Liver (tissue), 9 donors: ENCODE measurements around the gene ITLN2. TPM values are rescaled to one million over a fixed set of nuclear protein-coding genes. Genes with fewer than 3 reads are reported as not detected.
"Not testable (repeated sequence)": the region's sequence is repeated elsewhere in the genome, so short reads cannot be mapped to it uniquely, and the experiment has no call there.

ENCODE experiments used
- DNase-seq: peaks from one replicate; pipeline ENCODE4 v3.0.0-alpha.2; 2017; ENCODE audit warnings: low spot score
- H3K27ac ChIP-seq, 2 donors: one replicate each; pipeline ENCODE4 v1.7.0; 2013; ENCODE audit warnings: inconsistent platforms in 2 of 2, low read length in 2 of 2, control low read depth in 1 of 2, low read depth in 1 of 2, mild to moderate bottlenecking in 1 of 2
- H3K27me3 ChIP-seq, 4 donors: one replicate each; pipeline versions ENCODE4 v1.6.1 to v1.7.0; 2013; ENCODE audit warnings: low read length in 3 of 4, inconsistent platforms in 1 of 4, mild to moderate bottlenecking in 1 of 4, moderate library complexity in 1 of 4; ENCODE audit not compliant: control insufficient read depth in 4 of 4, insufficient read depth in 4 of 4
- H3K36me3 ChIP-seq, 4 donors: one replicate each; pipeline versions ENCODE4 v1.6.1 to v1.7.0; 2013; ENCODE audit warnings: low read length in 3 of 4, mild to moderate bottlenecking in 3 of 4, low read depth in 1 of 4, moderate library complexity in 1 of 4; ENCODE audit not compliant: control insufficient read depth in 4 of 4, insufficient read depth in 3 of 4
- H3K4me1 ChIP-seq, 4 donors: one replicate each; pipeline versions ENCODE4 v1.6.1 to v1.7.0; 2013; ENCODE audit warnings: low read length in 3 of 4, mild to moderate bottlenecking in 3 of 4, moderate library complexity in 1 of 4; ENCODE audit not compliant: control insufficient read depth in 4 of 4, insufficient read depth in 4 of 4
- H3K4me3 ChIP-seq, 3 donors: one replicate each; pipeline versions ENCODE4 v1.6.1 to v1.7.0; 2013; ENCODE audit warnings: low read length in 3 of 3, control low read depth in 1 of 3, low read depth in 1 of 3, mild to moderate bottlenecking in 1 of 3
- H3K9ac ChIP-seq, 2 donors: one replicate each; pipeline ENCODE4 v1.7.0; 2013; ENCODE audit warnings: low read length in 2 of 2, mild to moderate bottlenecking in 2 of 2, moderate library complexity in 2 of 2, control low read depth in 1 of 2, low read depth in 1 of 2
- H3K9me3 ChIP-seq, 4 donors: one replicate each; pipeline versions ENCODE4 v1.6.1 to v1.7.0; 2013; ENCODE audit warnings: low read length in 3 of 4; ENCODE audit not compliant: control insufficient read depth in 4 of 4
- CTCF ChIP-seq: fragments of 150-350 bp; IDR thresholded peaks from 2 replicates; pipeline ENCODE4 v1.5.1; 2017; ENCODE audit warnings: improper control_type of control experiment, low read depth, low read length; ENCODE audit not compliant: missing input control
- GABPA ChIP-seq, 2 donors: IDR thresholded peaks in 1 of 2; conservative IDR thresholded peaks in 1 of 2; 2 replicates each; pipeline ENCODE4 v1.6.1; 2016; ENCODE audit warnings: antibody characterized with exemption in 2 of 2, mild to moderate bottlenecking in 1 of 2, moderate library complexity in 1 of 2
- HNF4A ChIP-seq, 2 donors: conservative IDR thresholded peaks; 2 replicates each; pipeline ENCODE4 v1.6.1; 2016; ENCODE audit warnings: antibody characterized with exemption in 2 of 2, mild to moderate bottlenecking in 2 of 2
- MAX ChIP-seq: IDR thresholded peaks from 2 replicates; pipeline ENCODE4 v1.6.1; 2016; ENCODE audit warnings: antibody characterized with exemption
- RAD21 ChIP-seq, 2 donors: IDR thresholded peaks; 2 replicates each; pipeline ENCODE4 v1.6.1; 2016; ENCODE audit warnings: antibody characterized with exemption in 2 of 2, mild to moderate bottlenecking in 2 of 2
- REST ChIP-seq: IDR thresholded peaks from 2 replicates; pipeline ENCODE4 v1.6.1; 2016; ENCODE audit warnings: antibody characterized with exemption, mild to moderate bottlenecking
- SP1 ChIP-seq: IDR thresholded peaks from 2 replicates; pipeline ENCODE4 v1.6.1; 2018; ENCODE audit warnings: antibody characterized with exemption, mild to moderate bottlenecking
- TAF1 ChIP-seq: conservative IDR thresholded peaks from 2 replicates; pipeline ENCODE4 v1.6.1; 2016; ENCODE audit warnings: antibody characterized with exemption, mild to moderate bottlenecking
- YY1 ChIP-seq: IDR thresholded peaks from 2 replicates; pipeline ENCODE4 v1.6.1; 2016; ENCODE audit warnings: antibody characterized with exemption, mild to moderate bottlenecking
- WGBS: extraction: QIAGEN DNeasy Blood & Tissue Kit; methylation state at CpG from one replicate; pipeline ENCODE4 v1.1.7; 2013; 5-methylcytosine and 5-hydroxymethylcytosine counted together
- polyA plus RNA-seq, 2 donors: library from polyadenylated mRNA; stranded (reverse) in 1 of 2; unstranded in 1 of 2; fragments of 200-250 nt in 1 of 2; fragments of >200 nt in 1 of 2; fragmentation: Nextera tagmentation in 1 of 2; extraction: Ambion mirVana in 1 of 2; gene quantifications; one replicate each; pipeline versions ENCODE4 v1.2.1 to v1.2.3, GENCODE V29; 2013 to 2015
- total RNA-seq, 2 donors: library from RNA; depleted of rRNA; stranded (reverse); fragments of >200 nt; gene quantifications; one replicate each; pipeline ENCODE4 v1.2.3, GENCODE V29; 2014
- donor health status: healthy.
- donor health status: healthy.
- donor health status: healthy.
- donor health status: healthy.
- donor health status: healthy.

The ITLN2 gene
- total and polyA plus RNA-seq, 4 donors = 0.12 to 0.50 TPM; not detected in 2

GRCh38 chr1:160947174-160947759 lies 7.3 kb downstream of the ITLN2 start:
- not testable (repeated sequence) for H3K4me3 ChIP-seq, H3K9me3 ChIP-seq, H3K9ac ChIP-seq, H3K4me1 ChIP-seq, H3K27ac ChIP-seq, H3K36me3 ChIP-seq, DNase-seq, H3K27me3 ChIP-seq
- 71% methylated on average over 7 of the region's 7 CpGs for WGBS

GRCh38 chr1:160945881-160946280 lies 8.7 kb downstream of the ITLN2 start:
- H3K4me3 ChIP-seq, DNase-seq, H3K9me3 ChIP-seq, H3K9ac ChIP-seq, H3K27ac ChIP-seq, H3K27me3 ChIP-seq, H3K4me1 ChIP-seq, H3K36me3 ChIP-seq: not testable (repeated sequence)
- whole genome bisulfite sequencing = 94% methylated on average over 6 of the region's 6 CpGs

- Histone ChIP-seq H3K27me3 (no peaks in the 10 kb centered on the region), H3K36me3 (no peaks in the 10 kb centered on the region), H3K9me3 (no peaks in the 10 kb centered on the region), H3K9ac (no peak overlapping the region), H3K4me1 (no peaks in the 10 kb centered on the region), H3K4me3 (no peak overlapping the region), H3K27ac (no peak overlapping the region)
- TF ChIP-seq SP1 (no peak), TAF1 (no peak), HNF4A (conservative IDR thresholded peaks at IDR 0.05) (no peak), GABPA (IDR thresholded peaks at IDR 0.05 in 1 of 2, conservative IDR thresholded peaks at IDR 0.05 in 1 of 2) (no peak), MAX (no peak), YY1 (no peak), REST (no peak)
- 88% methylated on average over 15 of the region's 15 CpGs for WGBS
- DNase-seq = peak; percentile 80
These were observed 9.5 kb downstream of the ITLN2 start for GRCh38 chr1:160945079-160945478.

- Histone ChIP-seq H3K36me3 (no peaks in the 10 kb centered on the region), H3K27ac (no peak overlapping the region), H3K4me1 (no peaks in the 10 kb centered on the region), H3K4me3 (no peak overlapping the region), H3K9ac (no peak overlapping the region), H3K9me3 (no peaks in the 10 kb centered on the region), H3K27me3 (no peaks in the 10 kb centered on the region)
- DNase-seq = no peak
- WGBS = 68% methylated on average over 3 of the region's 3 CpGs
- TF ChIP-seq RAD21 (IDR thresholded peaks at IDR 0.05) = peak; percentile 58 to 59
- TF ChIP-seq CTCF = peak; percentile 9
- no peak for TF ChIP-seq HNF4A (conservative IDR thresholded peaks at IDR 0.05)
These were observed 11.7 kb downstream of the ITLN2 start for GRCh38 chr1:160942926-160943325.

GRCh38 chr1:160936666-160937065 lies 17.9 kb downstream of the ITLN2 start:
- not testable (repeated sequence) for H3K36me3 ChIP-seq, H3K27me3 ChIP-seq, H3K9me3 ChIP-seq, H3K4me3 ChIP-seq, H3K4me1 ChIP-seq, H3K27ac ChIP-seq, H3K9ac ChIP-seq, DNase-seq
- 94% methylated on average over 19 of the region's 19 CpGs for WGBS
